Thyroid gland (tissue), 4 donors: Measurements from ENCODE around the gene SNX22. TPM values are rescaled to one million over a fixed set of nuclear protein-coding genes. Genes with fewer than 3 reads are reported as not detected.

Source experiments
- DNase-seq, 2 donors: peaks; one replicate each; pipeline ENCODE4 v3.0.0-alpha.2; 2019
- H3K27ac ChIP-seq, 3 donors: fragments of 200-600 bp; sonication (generic); 1 replicate in 2 of 3; 2 replicates in 1 of 3; pipeline ENCODE4 v1.5.1; 2016 to 2019; ENCODE audit warnings: mild to moderate bottlenecking in 1 of 3, moderate library complexity in 1 of 3
- H3K27me3 ChIP-seq: fragments of 200-600 bp; sonication (generic); one replicate; pipeline ENCODE4 v1.5.1; 2019
- H3K36me3 ChIP-seq, 2 donors: fragments of 200-600 bp; sonication (generic); one replicate each; pipeline ENCODE4 v1.5.1; 2016 to 2019
- H3K4me1 ChIP-seq, 2 donors: fragments of 200-600 bp; sonication (generic); one replicate each; pipeline ENCODE4 v1.5.1; 2017 to 2019
- H3K4me3 ChIP-seq, 3 donors: fragments of 200-600 bp; sonication (generic); replicated peaks in 1 of 3; 1 replicate in 2 of 3; 2 replicates in 1 of 3; pipeline ENCODE4 v1.5.1; 2016; ENCODE audit warnings: mild to moderate bottlenecking in 1 of 3
- H3K9me3 ChIP-seq: fragments of 200-600 bp; sonication (generic); one replicate; pipeline ENCODE4 v1.5.1; 2017
- POLR2A ChIP-seq, 2 donors: fragments of 450-650 bp; IDR thresholded peaks; one replicate each; pipeline ENCODE4 v1.6.1; 2017; ENCODE audit warnings: antibody characterized with exemption in 2 of 2, mild to moderate bottlenecking in 2 of 2, moderate library complexity in 1 of 2
- WGBS, 2 donors: methylation state at CpG; one replicate each; pipeline ENCODE4 v1.1.5; 2017; 5-methylcytosine and 5-hydroxymethylcytosine counted together
- intact Hi-C: fragments of 100-400 bp; cut with DNase I; formaldehyde crosslinking; loops from one replicate; pipeline ENCODE4 v1.15.1; 2023
- small RNA-seq: library from RNA; depleted of rRNA; stranded (forward); fragments of <200 nt; gene quantifications from one replicate; pipeline ENCODE3, GENCODE V24; 2016
- total RNA-seq, 4 donors: library from RNA; depleted of rRNA; stranded (reverse); fragments of >200 nt; gene quantifications; one replicate each; pipeline ENCODE4 v1.2.3, GENCODE V29; 2016
- TF ChIP-seq, protein P1 (sequence below), 6 experiments: fragments of 200-600 bp in 3 of 6; fragments of 450-650 bp in 3 of 6; sonication (generic) in 3 of 6; IDR thresholded peaks; one replicate each; pipeline ENCODE4 v1.5.1; 2016 to 2019; ENCODE audit warnings: antibody characterized with exemption in 6 of 6, mild to moderate bottlenecking in 2 of 6, inconsistent platforms in 1 of 6, moderate library complexity in 1 of 6

SNX22 gene
- total RNA-seq, 4 donors from 2014 or later = 102 to 241 (median 123) TPM

DNA sequence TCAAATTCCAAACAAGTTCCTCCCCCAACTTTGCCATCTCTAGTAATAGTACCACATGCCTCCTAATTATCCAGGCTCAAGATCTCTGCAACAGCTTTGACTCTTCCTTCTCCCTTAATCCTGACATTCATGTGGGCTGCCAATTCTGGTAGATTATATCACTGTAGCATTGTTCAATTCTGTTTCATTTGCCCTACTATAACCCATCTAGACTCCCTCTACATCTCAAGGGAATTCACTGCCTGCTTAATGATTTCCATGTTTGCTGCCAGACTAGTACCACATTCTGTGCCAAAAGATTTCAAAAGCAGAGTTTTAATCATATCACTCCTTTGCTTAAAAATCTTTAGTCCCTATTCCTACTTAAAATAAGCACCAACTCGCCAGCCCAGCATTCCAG lies 45.9 kb downstream of the SNX22 start:
- whole genome bisulfite sequencing, 2 donors = 78 to 92% methylated on average over 1 of the region's 1 CpG
- no peak for DNase-seq
- H3K4me3 ChIP-seq = no peak overlapping the region
- intact Hi-C loops = no loop called here
- TF ChIP-seq, protein P1, sequence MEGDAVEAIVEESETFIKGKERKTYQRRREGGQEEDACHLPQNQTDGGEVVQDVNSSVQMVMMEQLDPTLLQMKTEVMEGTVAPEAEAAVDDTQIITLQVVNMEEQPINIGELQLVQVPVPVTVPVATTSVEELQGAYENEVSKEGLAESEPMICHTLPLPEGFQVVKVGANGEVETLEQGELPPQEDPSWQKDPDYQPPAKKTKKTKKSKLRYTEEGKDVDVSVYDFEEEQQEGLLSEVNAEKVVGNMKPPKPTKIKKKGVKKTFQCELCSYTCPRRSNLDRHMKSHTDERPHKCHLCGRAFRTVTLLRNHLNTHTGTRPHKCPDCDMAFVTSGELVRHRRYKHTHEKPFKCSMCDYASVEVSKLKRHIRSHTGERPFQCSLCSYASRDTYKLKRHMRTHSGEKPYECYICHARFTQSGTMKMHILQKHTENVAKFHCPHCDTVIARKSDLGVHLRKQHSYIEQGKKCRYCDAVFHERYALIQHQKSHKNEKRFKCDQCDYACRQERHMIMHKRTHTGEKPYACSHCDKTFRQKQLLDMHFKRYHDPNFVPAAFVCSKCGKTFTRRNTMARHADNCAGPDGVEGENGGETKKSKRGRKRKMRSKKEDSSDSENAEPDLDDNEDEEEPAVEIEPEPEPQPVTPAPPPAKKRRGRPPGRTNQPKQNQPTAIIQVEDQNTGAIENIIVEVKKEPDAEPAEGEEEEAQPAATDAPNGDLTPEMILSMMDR (IDR thresholded peaks at IDR 0.05) = no peak
- TF ChIP-seq POLR2A (IDR thresholded peaks at IDR 0.05) = no peak
- no peaks in the 10 kb centered on the region for H3K27me3 ChIP-seq
- peaks cover under 1 to 4% of the 10 kb centered on the region in 2 donors for H3K36me3 ChIP-seq
- no peaks in the 10 kb centered on the region for H3K9me3 ChIP-seq
- H3K27ac ChIP-seq = no peak overlapping the region
- H3K4me1 ChIP-seq = peaks cover 0 to under 1% of the 10 kb centered on the region in 2 donors

DNA sequence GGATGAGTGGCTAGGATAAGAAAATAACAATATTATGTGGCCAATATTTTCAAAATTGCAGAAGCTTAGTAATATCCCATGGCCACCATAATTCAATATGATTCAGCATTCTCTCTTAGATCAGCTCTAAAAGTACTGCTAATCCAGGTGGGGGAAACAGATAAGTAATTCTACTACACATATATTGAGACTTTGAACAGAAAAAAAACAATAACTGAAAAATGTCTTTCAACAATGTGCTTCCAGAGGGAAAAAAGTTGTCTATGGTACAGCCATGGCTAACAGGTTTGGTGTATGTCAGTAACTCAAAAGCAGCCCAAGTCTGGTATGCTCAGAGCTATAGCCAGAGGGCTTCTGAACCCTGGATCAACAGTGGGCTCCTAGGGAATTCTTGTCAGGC lies 53.7 kb downstream of the SNX22 start:
- H3K27ac ChIP-seq = no peak overlapping the region
- H3K36me3 ChIP-seq = peaks cover 11 to 14% of the 10 kb centered on the region in 2 donors
- no peak for DNase-seq

More for the DNA sequence above, 53.7 kb downstream of the SNX22 start:
- Histone ChIP-seq H3K27me3 (no peaks in the 10 kb centered on the region), H3K4me1 (no peaks in the 10 kb centered on the region), H3K9me3 (no peaks in the 10 kb centered on the region), H3K4me3 (no peak overlapping the region)
- TF ChIP-seq, protein P1 (IDR thresholded peaks at IDR 0.05) = no peak
- TF ChIP-seq POLR2A (IDR thresholded peaks at IDR 0.05) = no peak
- intact Hi-C loops = no loop called here

Small RNAs within 50 kb of the gene (small RNA-seq; reads per million reads assigned to genes)
- not detected for gene RF00019

Other genes with a start within 250 kb of the SNX22 start
- gene DAPK2, start 105.2 kb upstream of the SNX22 start, total RNA-seq = 100 to 1,000 TPM in 2 of 4 donors, 10 to 100 TPM in 2; 47.4 to 105 (median 78.7) TPM
- 100 to 1,000 TPM; 104 to 144 (median 129) TPM for gene CIAO2A, start 57.9 kb upstream of the SNX22 start, total RNA-seq
- gene SNX1, start 55.7 kb upstream of the SNX22 start, total RNA-seq = 100 to 1,000 TPM; 184 to 348 (median 211) TPM
- gene PPIB, start 11.3 kb downstream of the SNX22 start, total RNA-seq = 1,000 to 10,000 TPM; 1,046 to 3,819 (median 1,394) TPM
- gene CSNK1G1, start 204.4 kb downstream of the SNX22 start, total RNA-seq = 10 to 100 TPM; 19.1 to 50.0 (median 21.3) TPM
- gene PCLAF, start 229.7 kb downstream of the SNX22 start, total RNA-seq = 1 to 10 TPM in 3 of 4 donors, not detected in 1; 3.4 to 8.7 (median 3.5) TPM
- gene TRIP4, start 236.1 kb downstream of the SNX22 start, total RNA-seq = 10 to 100 TPM; 13.7 to 39.6 (median 21.7) TPM